NCI-H2081 treated with DMSO at 0.1 percent for 48 hours (cell line): ENCODE data around the gene CDKN2A.
"Not testable (repeated sequence)": the region's sequence is repeated elsewhere in the genome, so short reads cannot be mapped to it uniquely, and the experiment has no call there.

Experiments used
- DNase-seq: peaks from one replicate; lab custom pipeline; 2025; lab: John Stamatoyannopoulos, UW

Gene CDKN2A

DNA sequence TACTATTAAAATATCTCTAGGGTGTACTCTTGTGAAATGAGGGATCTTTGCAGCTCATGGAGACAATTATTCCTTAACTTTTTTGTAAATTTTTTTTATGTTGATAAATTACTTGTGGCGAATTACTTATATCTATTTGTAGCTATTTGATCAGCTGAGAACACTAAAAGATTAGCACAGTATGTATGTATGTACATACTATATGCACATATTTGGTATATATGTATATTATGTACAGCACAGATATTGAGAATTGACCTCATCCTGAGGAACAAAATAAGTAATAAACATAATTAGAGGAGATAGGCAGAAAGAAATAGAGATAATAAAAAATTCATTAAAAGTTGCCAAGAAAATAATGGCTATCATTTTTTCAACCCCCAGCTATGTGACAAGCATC lies 11.8 kb downstream of the CDKN2A start:
- DNase-seq = no peak

DNA sequence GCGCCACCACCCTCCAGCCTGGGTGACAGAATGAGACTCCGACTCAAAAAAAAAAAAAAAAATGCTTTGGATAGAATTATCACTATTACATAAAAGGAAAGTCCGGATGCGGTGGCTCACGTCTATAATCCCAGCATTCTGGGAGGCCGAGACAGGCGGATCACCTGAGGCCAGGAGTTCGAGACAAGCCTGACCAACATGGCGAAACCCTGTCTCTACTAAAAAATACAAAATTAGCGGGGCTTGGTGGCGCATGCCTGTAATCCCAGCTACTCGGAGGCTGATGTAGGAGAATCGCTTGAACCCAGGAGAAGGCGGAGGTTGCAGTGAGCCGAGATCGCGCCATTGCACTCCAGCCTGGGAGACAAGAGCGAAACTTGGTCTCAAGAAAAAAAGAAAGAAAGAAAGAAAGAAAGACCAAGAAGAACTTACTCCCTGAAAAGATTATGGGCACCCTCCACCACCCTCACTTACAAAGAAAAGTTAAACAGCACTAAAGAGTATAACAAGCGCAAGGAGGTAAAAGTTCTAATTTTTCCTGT lies 17.8 kb downstream of the CDKN2A start:
- no peak for DNase-seq

DNA sequence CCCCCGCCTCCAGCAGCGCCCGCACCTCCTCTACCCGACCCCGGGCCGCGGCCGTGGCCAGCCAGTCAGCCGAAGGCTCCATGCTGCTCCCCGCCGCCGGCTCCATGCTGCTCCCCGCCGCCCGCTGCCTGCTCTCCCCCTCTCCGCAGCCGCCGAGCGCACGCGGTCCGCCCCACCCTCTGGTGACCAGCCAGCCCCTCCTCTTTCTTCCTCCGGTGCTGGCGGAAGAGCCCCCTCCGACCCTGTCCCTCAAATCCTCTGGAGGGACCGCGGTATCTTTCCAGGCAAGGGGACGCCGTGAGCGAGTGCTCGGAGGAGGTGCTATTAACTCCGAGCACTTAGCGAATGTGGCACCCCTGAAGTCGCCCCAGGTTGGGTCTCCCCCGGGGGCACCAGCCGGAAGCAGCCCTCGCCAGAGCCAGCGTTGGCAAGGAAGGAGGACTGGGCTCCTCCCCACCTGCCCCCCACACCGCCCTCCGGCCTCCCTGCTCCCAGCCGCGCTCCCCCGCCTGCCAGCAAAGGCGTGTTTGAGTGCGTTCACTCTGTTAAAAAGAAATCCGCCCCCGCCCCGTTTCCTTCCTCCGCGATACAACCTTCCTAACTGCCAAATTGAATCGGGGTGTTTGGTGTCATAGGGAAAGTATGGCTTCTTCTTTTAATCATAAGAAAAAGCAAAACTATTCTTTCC lies 19.3 kb downstream of the CDKN2A start:
- peak; percentile 60 for DNase-seq

DNA sequence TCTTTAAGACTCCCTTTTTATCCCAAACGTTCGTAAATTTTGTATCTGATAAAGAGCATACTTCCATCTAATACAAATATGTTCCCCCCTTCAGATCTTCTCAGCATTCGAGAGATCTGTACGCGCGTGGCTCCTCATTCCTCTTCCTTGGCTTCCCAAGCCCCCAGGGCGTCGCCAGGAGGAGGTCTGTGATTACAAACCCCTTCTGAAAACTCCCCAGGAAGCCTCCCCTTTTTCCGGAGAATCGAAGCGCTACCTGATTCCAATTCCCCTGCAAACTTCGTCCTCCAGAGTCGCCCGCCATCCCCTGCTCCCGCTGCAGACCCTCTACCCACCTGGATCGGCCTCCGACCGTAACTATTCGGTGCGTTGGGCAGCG lies 19.9 kb downstream of the CDKN2A start:
- DNase-seq = no peak

DNA sequence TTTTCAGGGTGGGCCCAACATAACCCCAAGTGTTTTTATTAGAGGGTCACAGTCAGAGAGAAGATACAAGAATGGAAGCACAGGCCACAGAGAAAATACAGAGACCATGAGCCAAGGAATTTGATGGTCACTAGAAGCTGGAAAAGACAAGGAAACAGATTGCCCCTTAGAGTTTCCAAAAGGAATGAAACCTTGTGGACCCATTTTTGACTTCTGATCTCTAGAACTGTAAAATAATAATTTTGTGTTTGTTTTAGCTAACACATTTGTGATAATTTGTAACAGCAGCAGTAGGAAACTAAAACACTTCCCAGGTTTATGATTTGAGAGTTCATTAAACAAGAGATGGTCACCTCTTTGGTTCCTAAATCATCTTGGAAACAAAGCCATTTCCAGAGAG lies 21.8 kb downstream of the CDKN2A start:
- DNase-seq = no peak

DNA sequence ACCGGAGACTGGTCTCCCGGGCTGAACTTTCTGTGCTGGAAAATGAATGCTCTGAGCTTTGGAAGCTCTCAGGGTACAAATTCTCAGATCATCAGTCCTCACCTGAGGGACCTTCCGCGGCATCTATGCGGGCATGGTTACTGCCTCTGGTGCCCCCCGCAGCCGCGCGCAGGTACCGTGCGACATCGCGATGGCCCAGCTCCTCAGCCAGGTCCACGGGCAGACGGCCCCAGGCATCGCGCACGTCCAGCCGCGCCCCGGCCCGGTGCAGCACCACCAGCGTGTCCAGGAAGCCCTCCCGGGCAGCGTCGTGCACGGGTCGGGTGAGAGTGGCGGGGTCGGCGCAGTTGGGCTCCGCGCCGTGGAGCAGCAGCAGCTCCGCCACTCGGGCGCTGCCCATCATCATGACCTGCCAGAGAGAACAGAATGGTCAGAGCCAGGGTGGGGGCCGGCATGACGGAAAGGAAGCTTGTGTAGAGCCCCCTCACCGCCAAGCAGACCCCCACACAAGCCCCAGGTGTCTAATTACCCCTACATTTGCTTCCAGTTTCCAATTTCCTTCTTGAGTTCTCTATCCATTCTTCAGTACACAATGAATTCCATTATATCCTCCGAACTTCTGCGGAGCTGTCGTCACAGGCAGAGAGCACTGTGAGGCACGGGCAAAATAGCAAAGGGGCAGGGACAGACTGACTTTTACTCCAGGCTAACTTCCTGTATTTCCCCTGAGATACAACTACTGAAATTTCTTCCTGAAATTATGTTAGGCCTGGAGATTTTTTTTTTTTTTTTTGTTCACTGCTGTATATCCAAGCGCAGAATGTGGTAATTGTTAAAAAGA lies 23.2 kb downstream of the CDKN2A start:
- no peak for DNase-seq

DNA sequence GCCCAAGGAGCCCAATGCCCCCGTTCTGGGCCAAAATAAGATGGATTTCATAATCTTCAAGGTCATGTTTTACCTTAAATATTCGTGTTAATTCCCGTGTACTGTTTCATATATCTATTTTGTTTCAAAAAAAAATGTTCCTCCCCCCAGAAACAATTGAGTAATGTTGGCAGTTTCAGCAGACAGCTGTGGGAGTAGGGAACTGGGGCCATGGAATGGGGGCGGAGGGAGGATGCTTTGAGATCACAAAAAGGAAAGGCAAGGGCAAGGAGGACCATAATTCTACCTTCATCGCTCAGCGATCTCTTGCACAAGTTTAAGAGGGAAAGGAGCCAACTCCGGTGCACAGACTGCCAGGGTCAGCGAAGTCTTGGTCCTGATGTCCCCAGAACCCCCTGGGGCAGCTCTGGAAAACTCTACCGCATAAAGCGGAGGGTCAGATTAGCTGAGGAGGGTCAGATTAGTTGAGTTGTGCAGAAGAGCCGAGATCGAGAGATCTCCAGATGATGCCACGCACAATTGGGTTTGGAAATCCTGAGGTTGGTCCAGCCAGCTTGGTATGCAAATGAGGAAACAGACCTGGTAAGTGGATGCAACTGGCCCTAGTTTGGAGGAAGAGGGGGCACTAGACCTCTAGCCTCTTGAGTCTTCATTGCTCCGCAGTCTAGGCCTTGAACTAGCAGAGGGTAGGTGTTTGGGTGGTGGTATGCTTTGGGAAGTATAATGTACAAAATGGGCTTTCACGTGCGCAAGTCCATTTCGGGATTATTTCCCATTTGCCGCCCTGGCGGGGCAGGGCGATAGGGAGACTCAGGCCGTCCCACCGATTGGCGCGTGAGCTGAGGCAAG lies 24.0 kb downstream of the CDKN2A start:
- DNase-seq = no peak

DNA sequence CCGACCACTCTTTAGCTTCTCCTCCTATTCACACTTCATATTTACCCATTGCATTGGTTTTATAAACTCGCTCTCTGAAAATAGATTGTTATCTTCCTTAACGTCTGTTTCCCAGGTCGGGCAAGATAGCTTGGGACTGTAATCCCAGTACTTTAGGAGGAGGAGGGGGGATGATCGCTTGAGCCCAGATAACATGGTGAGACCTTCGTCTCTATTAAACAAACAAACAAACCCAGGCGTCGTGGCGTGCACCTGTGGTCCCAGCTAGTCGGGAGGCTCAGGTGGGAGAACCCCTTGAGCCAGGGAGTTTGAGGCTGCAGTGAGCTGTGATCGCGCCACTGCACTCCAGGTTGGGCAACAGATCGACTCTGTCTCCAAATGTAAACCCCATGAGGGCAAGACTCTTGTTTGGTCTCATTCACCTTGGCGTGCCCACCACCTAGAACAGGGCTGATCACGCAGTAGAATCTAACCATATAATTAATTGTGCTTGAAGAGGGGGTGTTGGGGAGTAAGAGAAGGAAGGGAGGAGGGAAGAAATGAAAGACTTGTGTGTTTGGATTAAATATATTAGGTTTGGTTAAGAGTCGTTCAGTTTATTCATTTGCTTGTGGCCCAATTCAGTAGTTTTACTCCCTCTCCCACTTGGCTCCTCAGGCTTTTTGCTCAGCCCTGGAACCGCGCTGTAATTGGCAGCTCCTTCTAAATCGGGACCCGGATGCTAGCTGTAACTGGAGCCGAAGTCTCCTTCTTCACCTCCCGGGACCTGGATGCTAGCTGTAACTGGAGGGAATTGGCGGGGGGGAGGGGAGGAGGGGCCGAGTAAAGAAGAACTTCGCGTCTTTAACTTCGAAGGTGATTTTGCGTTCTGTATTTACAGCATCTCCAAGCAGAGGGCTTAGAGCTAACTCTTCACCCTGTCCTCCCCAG lies 24.9 kb downstream of the CDKN2A start:
- DNase-seq = no peak

DNA sequence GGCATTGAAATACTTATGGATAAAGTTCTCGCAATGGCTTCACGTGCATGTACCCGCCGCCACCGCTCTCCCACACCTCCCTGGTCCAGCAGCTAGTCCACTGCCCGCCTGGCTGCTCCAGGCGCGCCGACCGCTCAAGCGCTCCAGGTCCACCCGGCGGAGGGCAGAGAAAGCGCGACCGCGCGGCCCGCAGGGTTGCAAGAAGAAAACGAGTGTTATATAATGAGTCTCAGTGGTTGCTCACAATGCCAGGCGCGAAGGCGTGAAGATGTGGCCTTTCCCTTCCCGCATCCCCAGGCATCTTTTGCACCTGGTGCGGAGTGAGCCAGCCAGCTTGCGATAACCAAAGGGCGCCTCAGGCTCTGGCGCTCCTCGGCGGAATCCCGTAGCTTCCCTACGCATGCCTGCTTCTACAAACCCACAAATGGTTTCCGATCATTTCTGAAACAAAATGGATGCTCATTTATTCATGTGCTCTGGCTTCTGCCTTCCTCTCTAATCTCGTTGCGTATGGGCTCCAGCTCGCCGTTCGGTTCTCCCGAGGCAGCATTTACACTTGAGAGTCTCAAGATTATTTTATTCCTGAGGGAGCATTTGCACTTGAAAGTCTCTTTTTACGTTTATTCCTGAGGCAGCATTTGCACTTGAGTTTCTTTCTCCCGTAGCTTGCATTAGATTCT lies 25.7 kb downstream of the CDKN2A start:
- DNase-seq = no peak

DNA sequence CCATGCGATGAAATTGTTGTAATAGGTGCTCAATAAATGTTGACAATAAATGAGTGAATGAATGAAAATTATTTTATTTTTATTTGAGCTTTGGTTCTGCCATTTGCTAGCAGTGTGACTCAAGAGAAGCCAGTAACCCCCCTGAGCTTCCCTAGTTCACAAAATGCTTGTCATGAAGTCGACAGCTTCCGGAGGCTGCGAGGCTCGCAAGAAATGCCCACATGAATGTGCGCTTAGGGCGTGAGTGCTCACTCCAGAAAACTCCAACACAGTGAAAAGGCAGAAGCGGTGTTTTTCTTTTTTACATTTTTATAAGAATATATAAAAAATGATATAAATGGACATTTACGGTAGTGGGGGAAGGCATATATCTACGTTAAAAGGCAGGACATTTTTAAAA lies 26.5 kb downstream of the CDKN2A start:
- DNase-seq = no peak

DNA sequence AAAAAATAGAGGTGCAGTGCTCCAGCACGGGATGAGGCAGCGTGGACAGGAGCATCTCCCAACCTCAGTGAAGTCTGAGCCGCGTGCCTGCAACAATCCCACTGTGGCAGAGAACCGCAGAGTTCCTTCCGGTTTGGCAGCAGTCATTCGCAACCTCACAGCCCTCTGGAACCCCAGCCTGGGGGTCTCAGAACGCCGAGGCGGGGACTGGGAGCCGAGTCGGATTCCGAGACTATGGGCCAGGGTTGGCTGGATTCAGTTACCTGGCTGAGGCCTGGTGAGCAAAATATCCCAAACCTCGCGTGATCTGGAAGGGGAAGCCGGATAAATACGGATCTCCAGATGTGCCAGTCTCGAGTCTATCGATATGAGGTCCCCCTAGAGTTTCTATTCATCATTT lies 27.0 kb downstream of the CDKN2A start:
- no peak for DNase-seq

DNA sequence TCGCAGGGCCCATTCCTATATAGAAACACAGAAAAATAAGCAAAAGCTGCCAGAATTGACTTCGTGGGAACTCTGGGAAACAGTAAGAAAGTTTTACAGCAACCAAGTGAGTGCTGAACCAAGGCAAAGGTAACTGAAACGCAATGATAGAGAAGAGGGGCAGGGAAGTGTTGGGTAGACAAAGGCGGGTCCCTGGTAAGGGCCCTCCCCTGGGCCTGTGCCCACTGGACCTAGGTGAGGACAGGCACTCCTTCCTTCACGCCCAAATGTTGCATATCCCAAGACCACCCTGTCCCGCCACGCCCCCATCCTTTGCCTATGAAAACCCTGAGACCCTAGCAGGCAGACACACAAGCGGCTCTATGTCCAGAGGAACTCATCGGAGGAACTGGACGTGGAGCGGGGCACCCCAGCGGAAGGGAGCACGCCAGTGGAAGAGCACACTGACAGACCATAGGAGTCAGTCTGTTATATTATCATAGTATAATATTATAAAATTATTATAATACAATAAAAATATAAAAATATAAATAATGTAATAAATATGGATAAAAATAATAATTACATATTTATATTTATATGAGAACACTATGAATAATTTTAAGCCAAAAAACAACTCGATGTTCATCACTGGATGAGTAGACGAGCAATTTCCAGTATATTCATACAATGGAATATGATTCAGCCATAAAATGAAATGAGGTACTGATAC lies 27.9 kb downstream of the CDKN2A start:
- DNase-seq = no peak

DNA sequence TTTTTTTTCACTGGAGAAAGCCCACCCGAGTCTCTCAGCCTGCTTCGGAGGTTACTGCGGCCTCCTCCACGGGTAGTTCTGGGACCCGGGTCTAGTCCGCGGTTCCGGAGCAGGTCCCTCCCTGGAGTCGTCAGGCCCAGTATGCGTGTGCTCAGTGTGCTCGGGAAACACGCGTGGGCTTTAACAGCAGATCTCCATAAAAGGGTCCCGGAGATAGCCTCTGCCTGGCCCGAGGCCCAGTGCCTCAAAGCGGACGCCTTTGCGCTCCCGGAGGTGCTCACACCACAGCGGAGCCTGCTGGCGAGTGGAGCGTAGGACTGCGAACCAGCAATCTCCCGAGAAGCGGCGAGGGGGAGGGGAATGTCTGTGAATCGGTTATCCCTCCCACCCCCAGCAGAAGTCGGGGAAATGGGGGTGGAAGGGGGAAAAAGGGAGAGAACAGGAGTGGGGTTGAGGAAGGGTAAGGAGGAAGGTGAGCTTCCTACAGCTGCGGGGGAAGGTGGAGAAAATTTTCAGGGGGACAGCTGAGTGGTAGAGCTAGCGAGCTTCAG lies 28.7 kb downstream of the CDKN2A start:
- DNase-seq = no peak

DNA sequence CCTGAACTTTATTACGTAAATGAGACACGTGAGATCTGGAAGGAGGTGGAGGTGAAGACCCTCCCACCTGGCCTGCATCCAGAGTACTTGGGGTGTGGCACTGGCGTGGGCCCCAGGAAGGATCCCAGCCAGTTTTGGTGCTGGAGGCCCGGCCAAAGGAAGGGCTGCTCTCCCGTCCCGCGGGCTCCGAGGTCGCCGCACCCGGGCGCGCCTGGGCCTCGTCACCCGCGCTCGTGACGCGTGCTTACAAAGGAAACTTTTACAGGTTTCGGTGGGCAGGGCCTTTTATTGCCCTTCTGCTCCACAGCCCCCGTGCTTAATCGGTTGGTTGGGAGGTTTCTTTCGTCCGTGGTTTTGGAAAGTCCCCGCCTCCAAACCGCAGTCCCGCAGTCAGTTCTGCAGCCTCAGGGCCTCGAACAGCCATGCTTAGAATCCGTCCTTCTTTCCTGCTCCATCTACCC lies 29.2 kb downstream of the CDKN2A start:
- no peak for DNase-seq

DNA sequence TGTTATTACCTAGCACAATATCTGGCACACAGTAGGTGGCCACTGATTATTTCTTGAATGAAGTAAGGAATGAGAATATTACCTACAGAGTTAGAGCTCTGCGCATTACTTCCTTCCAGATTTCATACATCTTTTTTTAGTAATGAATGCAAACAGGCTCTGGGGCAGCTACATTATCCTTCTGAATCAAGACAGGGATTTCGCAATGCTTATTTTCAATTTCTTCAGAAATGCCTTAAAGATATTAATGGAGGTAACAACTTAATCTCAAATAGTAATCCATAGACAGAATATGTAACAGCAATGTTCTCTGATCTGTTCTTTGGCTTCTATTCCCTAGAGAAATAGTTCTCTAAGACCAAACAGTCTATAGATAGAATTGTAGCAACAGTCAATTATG lies 32.6 kb downstream of the CDKN2A start:
- no peak for DNase-seq

DNA sequence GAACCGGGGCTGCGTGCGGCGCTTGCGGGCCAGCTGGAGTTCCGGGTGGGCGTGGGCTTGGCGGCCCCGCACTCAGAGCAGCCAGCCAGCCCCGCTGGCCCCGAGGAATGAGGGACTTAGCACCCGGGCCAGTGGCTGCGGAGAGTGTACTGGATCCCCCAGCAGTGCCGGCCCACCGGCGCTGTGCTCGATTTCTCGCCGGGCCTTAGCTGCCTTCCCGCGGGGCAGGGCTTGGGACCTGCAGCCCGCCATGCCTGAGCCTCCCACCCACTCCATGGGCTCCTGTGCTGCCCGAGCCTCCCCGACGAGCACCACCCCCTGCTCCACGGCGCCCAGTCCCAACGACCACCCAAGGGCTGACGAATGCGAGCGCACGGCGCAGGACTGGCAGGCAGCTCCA lies 34.9 kb downstream of the CDKN2A start:
- DNase-seq = not testable (repeated sequence)

DNA sequence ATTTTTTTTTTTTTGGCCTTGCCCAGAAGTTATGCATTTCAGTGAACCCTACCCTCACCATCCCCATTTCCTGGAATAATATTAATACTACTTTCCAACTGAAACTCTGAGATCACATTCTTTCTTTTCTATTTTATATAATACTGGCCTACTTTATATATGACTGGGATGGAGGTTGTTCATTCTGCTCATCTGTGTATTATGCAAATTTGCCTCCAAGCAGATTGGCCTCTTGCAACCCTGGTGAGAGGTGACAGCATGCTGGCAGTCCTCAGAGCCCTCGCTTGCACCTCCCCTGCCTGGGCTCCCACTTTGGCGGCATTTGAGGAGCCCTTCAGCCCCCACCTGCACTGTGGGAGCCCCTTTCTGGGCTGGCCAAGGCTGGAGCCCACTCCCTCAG lies 35.4 kb downstream of the CDKN2A start:
- no peak for DNase-seq

DNA sequence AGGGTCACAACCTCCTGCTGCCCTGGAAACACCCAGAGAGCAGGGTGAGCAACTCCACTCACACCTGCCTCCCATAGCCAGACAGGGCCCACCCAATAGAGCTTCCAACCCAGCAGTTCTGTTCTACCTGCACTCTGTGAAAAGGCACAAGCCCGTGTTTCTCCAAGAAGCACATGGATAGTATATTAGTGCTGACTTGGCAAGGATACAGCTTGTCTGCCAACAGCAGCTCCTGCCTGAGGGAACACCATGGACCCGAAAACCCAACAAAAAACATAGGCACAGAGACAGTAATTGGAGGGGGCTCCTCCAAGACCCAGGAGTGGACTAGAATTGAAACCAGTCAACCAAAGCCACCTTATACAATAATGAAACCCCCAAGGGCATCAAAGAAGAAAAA lies 48.6 kb downstream of the CDKN2A start:
- no peak for DNase-seq

DNA sequence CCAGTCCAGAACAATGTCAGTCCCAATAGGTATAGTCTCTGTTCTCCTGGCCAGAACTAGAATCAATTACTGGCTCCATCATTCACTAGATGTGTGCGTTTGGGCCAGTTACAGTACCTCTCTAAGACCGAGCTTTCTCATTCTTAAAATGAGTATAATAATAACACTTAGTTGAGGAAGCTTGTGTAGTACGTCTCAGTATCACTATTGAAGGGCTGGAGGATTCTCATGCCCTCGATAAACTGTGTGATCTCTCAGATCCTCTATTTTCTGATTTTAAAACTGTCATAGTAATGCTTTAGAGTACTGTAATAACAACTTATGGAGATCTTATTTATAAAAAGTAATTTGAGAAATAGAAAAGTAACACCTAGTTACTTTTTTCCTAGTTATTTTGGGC lies 50.7 kb downstream of the CDKN2A start:
- no peak for DNase-seq
